ENCODE results near the gene FHL1.
"Not testable (repeated sequence)": the region's sequence is repeated elsewhere in the genome, so short reads cannot be mapped to it uniquely, and the experiment has no call there.

Gene FHL1

GRCh38 chrX:136147976-136148375 lies 643 bp downstream of the FHL1 start:
- DNase-seq = no peak

- no peak for DNase-seq
Measured at GRCh38 chrX:136148391-136148790, 1.1 kb downstream of the FHL1 start.

DNA sequence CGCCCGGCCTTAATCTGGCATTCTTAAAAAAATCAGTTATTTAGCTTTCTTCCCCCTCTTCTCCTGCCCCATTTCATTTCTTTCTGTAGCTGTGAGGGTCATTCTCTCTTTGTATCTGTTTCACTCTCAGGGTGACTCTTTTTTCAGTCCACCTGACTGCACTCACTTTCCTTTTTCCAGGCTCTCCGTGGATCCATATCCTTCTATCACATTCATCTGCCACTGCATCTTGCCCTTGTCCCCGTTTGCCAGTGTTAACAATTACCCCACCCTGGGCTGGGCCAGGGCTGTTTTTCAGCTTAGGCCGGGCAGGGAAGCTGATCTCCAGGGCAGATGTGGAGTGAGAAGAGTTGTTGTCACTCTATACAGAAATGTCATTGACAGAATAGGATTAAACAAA lies 7.7 kb downstream of the FHL1 start:
- no peak for DNase-seq

DNA sequence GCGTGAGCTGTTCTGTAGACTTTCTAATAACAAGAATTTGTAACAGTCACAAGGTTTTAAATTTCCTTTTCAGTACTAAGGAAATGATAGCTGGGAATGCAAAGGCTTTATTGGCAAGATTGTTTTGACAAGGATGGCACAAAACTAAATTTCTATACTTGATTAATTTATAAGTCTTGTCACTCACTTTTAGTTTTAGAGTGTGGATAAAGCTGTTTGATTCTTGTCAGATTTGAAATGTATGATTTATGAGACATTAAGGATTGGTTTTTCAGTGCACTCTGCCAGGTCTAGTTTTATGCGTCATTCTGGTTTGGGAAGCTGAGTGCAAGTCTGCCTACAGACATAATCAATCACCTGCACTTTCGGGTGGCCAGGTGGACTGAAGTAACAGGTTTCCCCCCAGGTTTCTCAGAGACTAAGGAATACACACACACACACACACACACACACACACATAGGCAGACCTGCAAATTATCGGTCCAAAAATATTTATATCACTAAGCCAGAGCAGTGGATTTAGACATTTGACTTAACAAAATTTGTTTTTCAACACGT lies 9.3 kb downstream of the FHL1 start:
- no peak for DNase-seq

DNA sequence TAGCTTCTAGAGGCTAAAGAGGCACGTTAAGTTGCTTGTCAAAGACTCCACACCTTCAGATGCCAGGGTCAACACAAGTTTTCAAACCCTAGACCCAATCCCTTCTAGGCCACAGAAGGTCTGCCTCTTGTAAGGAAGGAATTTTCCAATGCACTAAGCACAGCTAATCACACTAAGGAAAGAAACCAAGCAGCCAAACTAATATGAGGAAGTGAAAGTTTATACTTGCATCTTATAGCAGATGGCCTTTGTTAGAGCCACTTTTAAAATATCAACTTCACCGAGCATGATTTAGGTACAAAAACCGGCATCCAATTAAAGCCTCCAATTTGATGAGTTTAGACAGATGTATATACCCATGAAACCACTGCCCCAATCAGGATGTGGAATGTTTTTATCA lies 9.9 kb downstream of the FHL1 start:
- DNase-seq = no peak

DNA sequence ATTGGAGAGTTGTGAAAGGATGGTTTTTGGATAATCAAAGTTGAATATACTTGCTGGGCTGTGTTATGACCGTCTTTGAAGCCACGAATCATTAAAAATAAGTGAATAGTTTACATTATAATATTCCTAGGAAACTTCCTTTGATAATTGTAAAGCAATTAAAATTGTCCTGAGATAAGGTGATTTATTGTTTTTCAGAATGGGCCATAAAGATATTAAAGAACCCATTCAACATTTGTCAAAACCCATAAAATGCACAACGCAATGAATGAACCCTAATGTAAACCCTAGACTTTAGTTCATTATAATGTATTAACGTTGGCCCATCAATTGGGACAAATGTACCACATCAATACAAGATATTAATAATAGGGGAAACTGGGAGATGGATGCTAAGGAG lies 11.4 kb downstream of the FHL1 start:
- no peak for DNase-seq

GRCh38 chrX:136159611-136160025 lies 12.3 kb downstream of the FHL1 start:
- DNase-seq = no peak

- peak; percentile 10 to 42 for DNase-seq
Measured at GRCh38 chrX:136162827-136163570, 15.7 kb downstream of the FHL1 start.

- no peak for DNase-seq
Measured at GRCh38 chrX:136163689-136164088, 16.4 kb downstream of the FHL1 start.

DNA sequence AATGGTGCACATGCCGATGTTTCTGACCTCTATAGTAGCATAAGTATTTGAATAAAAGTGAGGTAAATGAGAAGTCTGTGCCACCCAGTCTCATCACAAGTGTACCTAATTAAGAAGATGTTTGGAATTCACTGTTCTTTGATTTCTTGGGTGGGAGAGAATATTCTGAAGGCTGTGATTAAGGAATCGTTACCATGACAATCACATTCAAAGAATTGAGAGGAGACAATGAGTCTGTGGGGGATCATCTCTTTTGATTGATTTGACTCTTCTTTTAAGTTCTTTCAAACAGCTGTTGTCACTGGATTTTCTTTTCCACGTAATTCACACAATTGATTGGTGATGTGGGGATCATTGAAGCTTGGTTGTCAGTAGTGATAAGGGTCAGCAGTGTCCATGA lies 18.1 kb downstream of the FHL1 start:
- DNase-seq = no peak

DNA sequence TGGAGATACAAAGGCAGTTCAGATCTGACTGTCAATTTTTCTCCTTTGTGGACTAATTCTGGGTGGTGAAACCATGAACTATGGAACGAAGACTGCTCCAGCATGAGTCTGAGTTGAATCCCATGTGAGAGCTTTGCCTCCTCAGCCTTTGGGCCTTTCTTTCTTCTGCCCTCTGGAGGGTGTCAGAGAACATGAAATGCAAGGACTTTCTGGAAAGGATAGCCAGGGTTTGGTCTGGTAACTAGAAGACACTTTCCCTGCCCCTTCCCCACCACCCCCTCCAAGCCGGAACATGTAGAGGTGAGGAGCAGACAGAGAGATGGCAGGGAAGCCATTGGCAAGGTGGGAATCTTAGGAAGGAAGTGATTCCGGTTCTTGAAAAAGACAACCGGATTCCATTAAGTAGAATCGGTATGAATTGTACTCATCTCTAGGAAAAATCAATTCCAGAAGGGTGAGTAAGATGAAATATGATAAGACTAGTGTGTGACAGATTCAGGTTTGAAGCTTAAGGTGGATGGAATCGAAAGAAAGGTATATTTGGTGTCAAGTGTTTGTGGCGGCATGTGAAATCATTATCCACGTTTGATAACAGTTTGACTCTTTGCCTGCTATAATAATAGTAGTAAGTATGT lies 19.0 kb downstream of the FHL1 start:
- DNase-seq = no peak

DNA sequence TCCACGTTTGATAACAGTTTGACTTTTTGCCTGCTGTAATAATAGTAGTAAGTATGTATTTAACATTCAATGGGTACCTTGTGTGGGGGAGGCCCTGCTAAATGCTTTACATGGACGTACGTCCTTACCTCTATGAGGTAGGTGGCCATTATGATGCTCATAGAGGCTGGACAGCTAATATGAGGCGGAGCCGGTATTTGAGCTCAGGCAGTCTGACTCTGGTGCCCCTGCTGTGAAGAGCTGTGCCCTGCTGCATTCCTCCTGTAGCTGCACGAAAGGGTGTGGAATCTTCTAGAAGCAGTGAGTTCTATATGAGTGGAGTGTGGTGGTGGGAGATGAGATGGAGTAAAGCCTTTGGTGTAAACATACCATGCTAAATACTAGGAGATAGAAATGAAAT lies 20.7 kb downstream of the FHL1 start:
- DNase-seq = not testable (repeated sequence)

- peak; percentile 70 to 83 for DNase-seq
Measured at GRCh38 chrX:136168929-136169735, 21.8 kb downstream of the FHL1 start.

- DNase-seq = no peak
Measured at GRCh38 chrX:136170139-136170800, 22.9 kb downstream of the FHL1 start.

DNA sequence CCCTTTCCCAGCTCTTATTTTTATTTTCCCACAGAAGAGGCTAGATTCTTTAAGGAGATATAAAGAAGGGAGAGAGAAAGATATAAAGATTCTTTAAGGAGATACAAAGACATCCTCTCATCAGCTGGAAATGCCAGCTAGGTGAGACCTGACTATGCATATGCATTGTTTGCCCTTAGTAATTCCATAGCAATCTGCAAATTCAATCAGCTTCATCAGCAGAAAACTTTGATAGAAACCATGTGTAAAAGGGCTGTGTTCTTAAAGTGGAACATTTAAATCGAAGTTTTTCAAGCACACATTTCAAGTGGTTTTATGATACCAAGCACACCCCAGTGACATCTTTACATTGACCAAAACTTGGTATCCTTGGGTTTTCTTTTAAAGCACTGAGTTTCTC lies 24.1 kb downstream of the FHL1 start:
- no peak for DNase-seq

GRCh38 chrX:136176399-136176825 lies 29.1 kb downstream of the FHL1 start:
- DNase-seq = no peak

GRCh38 chrX:136179133-136179532 lies 31.8 kb downstream of the FHL1 start:
- DNase-seq = no peak

GRCh38 chrX:136182414-136182813 lies 35.1 kb downstream of the FHL1 start:
- DNase-seq = no peak

GRCh38 chrX:136183172-136183571 lies 35.8 kb downstream of the FHL1 start:
- DNase-seq = no peak

DNA sequence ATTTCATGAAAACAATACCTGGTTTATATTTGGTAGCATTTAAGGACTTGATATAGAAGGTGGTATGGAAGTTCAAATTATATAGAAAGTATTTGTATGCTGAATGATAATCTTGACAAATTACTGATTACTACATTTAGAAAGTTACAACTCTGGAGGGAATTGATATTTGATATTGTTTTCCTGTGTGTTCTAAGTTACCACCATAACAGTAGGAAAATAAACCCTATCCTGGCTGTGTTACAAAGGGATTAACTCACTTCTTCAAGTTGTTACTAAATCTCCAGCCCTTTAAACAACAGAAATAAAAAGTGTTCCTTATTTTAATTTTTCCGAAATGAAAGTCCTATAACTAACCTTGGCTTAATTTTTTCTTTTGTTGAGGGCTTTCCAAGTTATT lies 36.6 kb downstream of the FHL1 start:
- DNase-seq = no peak

DNA sequence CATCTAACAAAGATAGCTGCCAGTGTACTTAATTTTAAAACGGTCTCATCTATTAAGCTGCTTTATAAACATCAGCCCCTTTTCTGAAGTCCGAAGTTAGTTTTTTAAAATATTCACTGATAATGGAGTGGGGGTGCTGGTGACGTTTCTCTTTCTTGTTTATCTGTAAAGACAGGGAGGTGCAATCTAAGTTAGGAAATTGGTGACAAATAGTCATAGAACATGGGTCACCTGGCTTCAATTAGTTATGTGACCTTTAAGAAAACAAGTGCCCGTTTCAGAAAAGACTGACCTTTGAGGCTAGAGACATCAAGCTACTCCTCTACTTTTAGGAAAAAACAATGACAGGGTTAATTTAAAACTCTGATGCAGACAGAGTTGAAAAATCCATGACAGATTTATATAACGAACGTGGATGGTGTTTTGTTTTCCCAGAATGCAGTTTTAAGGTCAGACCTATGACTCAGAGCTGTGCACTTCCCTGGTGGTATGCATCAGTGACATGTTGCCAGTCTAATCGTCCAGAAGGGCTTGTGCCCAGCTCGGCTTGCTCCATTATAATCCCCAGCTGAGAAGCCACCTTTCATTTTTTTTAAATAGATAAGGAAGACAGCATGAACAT lies 38.2 kb downstream of the FHL1 start:
- no peak for DNase-seq

GRCh38 chrX:136186023-136186413 lies 38.7 kb downstream of the FHL1 start:
- no peak for DNase-seq

- DNase-seq = no peak
Measured at GRCh38 chrX:136189222-136189621, 41.9 kb downstream of the FHL1 start.
